Measurements from ENCODE around the gene ICOSLG. TPM values are rescaled to one million over a fixed set of nuclear protein-coding genes. Genes with fewer than 3 reads are reported as not detected.
"Not testable (repeated sequence)": the region's sequence is repeated elsewhere in the genome, so short reads cannot be mapped to it uniquely, and the experiment has no call there.

Gene ICOSLG, protein sequence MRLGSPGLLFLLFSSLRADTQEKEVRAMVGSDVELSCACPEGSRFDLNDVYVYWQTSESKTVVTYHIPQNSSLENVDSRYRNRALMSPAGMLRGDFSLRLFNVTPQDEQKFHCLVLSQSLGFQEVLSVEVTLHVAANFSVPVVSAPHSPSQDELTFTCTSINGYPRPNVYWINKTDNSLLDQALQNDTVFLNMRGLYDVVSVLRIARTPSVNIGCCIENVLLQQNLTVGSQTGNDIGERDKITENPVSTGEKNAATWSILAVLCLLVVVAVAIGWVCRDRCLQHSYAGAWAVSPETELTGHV
- 1 to 10 TPM; 1.1 to 1.7 TPM for total RNA-seq

DNA sequence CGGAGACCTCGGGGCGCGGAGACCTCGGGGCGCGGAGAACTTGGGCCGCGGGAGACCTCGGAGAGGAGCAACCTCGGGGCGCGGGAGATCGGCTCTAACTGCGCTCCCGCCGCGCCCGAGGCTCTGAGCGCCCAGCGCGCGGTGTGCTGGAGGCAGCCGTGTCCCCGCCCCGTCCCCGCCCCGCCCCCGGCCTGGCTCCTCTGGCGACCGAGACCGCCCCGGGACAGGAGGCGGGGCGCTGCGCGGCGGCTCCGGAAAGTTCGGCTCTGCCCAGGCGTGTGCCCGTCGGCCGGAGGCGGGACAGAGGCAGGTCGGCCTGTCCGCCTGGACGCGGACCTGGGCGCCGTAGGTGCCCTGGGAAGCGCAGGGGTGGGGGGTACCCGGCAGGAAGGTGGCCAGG is at the start of gene ICOSLG:
Gene ICOSLG (minus strand): TSS at position 102 of the 400 bp plus-strand sequence. CDS start 126 bp downstream, outside the sequence.
- H3K4me1 Mint-ChIP-seq; H3K27me3 Mint-ChIP-seq; H3K36me3 Mint-ChIP-seq; H3K4me3 Mint-ChIP-seq; H3K9me3 Mint-ChIP-seq (ENCODE audit: low read depth); CTCF ChIA-PET; DNase-seq; H3K27ac Mint-ChIP-seq: not testable (repeated sequence)
- ATAC-seq = peak; percentile 64

DNA sequence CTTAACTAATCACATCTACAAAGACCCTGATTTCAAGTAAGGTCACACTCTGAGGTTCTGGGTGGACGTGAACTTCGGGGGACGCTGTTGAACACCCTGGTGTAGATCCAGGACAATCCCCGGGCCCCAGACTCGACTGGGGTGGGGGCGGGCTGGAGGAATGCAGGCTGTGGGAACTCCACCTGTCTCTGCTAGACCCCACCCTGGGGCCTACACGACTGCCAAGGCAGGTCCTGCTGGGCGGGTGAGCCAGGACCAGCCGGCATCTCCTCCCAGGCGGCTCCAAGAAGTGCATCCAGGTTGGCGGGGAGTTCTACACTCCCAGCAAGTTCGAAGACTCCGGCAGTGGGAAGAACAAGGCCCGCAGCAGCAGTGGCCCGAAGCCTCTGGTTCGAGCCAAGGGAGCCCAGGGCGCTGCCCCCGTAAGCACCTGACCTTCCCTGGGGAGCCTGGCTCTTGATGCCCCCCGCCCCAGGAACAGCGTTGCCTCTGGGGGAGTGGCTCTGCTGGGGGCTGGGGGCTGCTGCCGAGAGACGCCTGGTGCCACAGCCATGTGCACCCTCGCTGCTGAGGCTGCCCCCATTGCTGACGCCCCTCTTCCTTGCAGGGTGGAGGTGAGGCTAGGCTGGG is 48.8 kb upstream of the ICOSLG start:
- Mint-ChIP-seq H3K36me3 (no peaks in the 10 kb centered on the region), H3K9me3 (ENCODE audit: low read depth) (no peaks in the 10 kb centered on the region), H3K4me3 (no peak overlapping the region), H3K27ac (no peak overlapping the region), H3K27me3 (no peaks in the 10 kb centered on the region), H3K4me1 (no peaks in the 10 kb centered on the region)
- ATAC-seq (no peak), DNase-seq (no peak)
- CTCF ChIA-PET = no interaction called here

DNA sequence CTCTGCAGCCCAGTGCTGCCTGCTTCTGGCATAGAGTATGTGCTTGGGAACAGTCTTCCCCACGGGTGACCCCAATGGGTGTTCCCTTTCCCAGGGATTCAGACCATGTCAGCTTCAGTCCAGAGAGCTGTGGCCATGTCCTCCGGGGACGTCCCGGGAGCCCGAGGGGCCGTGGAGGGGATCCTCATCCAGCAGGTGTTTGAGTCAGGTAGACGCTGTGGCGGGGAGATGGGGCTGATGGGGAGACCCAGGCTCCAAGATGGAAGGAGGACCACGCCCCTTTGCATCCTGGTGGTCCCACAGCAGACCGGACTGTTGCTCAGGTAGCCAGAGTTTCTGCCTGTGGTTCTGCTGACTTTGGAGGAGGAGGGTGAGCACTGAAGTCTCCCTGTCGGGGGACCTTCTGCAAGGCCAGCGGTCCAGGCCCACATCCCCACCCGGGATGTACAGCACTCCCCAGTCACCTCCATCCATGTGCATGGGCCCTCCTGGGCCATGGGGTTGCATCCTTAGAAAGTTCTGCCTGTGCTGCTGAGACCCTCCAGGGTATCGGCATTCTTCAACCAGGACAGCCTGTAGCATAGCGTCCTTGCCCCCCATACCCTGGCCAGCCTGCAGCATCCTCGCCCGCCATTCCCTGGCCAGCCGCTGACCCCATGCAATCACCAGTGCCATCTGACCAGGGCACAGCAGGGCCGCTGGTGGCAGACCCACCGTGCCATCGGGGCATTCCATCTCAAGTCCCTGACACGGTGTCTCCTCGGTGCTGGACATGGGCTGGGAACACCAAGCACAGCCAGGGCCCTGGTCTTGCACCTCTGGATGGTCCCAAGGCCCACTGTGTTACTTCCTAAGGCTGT is 47.7 kb upstream of the ICOSLG start:
- CTCF ChIA-PET = interaction anchor here (0.7 kb wide), 1 partner anchor 9 kb away, joined by 3 read pairs; no protein-coding TSS in a partner anchor
- H3K9me3 Mint-ChIP-seq (ENCODE audit: low read depth) = no peaks in the 10 kb centered on the region
- no peaks in the 10 kb centered on the region for H3K36me3 Mint-ChIP-seq
- no peak for DNase-seq
- no peak overlapping the region for H3K27ac Mint-ChIP-seq
- H3K27me3 Mint-ChIP-seq = no peaks in the 10 kb centered on the region
- ATAC-seq = no peak
- no peak overlapping the region for H3K4me3 Mint-ChIP-seq
- H3K4me1 Mint-ChIP-seq = no peaks in the 10 kb centered on the region

DNA sequence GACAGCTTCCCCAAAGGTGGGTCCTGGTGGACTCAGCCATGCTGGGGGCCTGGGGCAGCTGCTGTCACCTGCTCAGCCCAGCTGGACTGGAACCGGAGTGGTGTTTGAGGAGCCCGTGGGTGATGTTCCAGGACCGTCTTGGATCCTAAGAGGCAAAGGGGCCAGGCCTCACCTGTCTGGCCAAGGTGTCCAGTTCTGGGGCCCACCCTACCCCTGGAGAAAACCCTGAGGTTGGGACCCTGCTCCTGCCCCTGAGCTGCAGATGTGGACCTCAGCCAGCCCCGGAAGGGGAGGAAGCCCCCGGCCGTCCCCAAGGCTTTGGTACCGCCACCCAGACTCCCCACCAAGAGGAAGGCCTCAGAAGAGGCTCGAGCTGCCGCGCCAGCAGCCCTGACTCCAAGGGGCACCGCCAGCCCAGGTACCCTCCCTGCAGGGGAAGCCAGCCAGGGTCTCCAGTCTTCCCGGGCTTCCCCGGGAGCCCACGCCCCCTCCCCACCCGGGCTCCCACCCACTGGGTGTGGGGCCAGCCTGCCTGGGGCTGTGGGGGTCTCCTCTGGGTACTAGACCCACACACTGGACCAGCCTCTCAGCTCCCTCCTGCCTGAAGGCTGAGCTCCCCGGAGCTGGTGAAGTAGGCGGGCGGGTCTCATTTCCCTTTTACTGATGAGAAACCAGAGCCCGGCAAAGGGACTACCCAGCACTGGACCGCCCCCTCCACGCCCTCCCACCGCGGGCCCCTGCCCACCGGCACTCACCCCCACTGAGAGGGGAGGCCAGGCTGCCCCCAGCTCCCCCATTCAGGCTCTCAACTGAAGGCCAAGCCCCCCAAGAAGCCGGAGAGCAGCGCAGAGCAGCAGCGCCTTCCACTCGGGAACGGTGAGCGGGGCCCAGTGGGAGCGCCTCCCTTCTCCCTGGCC is 46.2 kb upstream of the ICOSLG start:
- ATAC-seq (no peak), DNase-seq (no peak)
- Mint-ChIP-seq H3K27me3 (no peaks in the 10 kb centered on the region), H3K9me3 (ENCODE audit: low read depth) (no peaks in the 10 kb centered on the region), H3K27ac (no peak overlapping the region), H3K4me3 (no peak overlapping the region), H3K4me1 (no peaks in the 10 kb centered on the region), H3K36me3 (no peaks in the 10 kb centered on the region)
- CTCF ChIA-PET = interaction anchor here (1.0 kb wide), 1 partner anchor 32 kb away, joined by 4 read pairs; no protein-coding TSS in a partner anchor

DNA sequence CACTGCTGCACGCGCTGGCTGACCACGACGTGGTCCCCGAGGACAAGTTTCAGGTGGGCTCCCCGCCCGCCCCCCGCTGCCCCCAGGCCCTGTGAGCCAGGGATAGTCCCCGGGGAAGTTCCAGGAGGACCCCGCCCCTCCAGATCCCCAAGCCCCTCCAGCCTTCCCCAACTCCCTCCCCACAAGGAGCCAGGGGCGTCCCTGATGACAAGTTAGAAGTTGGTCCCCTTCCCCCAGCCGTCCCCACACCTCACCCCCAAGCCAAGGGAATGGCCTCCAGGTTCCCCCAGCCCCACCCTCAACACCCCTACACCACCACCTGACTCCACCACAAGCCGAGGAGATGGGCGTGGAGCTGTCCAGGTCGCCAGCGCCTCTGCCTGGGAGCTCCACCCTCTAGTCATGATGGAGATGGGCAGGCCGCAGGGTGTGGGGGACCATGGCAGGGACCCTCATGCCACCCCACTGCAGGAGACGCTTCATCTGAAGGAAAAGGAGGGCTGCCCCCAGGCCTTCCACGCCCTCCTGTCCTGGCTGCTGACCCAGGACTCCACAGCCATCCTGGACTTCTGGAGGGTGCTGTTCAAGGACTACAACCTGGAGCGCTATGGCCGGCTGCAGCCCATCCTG is 45.5 kb upstream of the ICOSLG start:
- Mint-ChIP-seq H3K27ac (no peak overlapping the region), H3K4me3 (no peak overlapping the region), H3K36me3 (no peaks in the 10 kb centered on the region), H3K27me3 (no peaks in the 10 kb centered on the region), H3K4me1 (no peaks in the 10 kb centered on the region), H3K9me3 (ENCODE audit: low read depth) (no peaks in the 10 kb centered on the region)
- CTCF ChIA-PET = no interaction called here
- no peak for DNase-seq
- ATAC-seq = no peak

DNA sequence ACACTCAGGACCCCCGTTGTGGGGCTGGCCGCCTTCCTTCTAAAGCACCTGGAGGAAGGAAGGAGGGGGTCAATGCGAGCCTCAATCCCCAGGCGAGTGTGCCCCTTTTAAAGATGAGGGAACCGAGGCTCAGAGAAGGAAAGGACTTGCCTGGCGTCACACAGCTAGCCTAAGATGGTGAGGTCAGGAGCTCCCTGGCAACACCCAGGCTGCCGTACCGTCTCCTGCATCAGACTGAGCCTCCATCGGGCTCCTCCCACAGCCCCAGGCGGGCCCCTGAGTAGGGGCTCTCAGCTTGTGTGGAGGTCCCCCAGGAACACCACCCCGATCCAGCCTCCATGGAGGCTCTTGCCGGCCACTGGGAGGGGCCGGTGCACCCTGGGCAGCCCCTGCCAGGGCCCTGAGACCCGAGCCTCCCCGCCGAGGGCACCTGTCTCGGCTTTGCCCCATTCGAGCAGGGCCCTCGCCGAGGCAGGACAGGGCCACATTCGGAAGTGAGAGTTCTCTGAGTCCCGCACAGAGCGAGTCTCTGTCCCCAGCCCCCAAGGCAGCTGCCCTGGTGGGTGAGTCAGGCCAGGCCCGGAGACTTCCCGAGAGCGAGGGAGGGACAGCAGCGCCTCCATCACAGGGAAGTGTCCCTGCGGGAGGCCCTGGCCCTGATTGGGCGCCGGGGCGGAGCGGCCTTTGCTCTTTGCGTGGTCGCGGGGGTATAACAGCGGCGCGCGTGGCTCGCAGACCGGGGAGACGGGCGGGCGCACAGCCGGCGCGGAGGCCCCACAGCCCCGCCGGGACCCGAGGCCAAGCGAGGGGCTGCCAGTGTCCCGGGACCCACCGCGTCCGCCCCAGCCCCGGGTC is 44.6 kb upstream of the ICOSLG start, which contains the start of gene AIRE:
Gene AIRE (plus strand): TSS at position 739 of the 855 bp plus-strand sequence. CDS start 131 bp downstream, outside the sequence.
- CTCF ChIA-PET = no interaction called here
- DNase-seq = no peak
- H3K36me3 Mint-ChIP-seq = no peaks in the 10 kb centered on the region
- no peak within 1 kb of the TSS for H3K27ac Mint-ChIP-seq
- H3K4me3 Mint-ChIP-seq = no peak within 1 kb of the TSS
- no peaks in the 10 kb centered on the region for H3K27me3 Mint-ChIP-seq
- no peak for ATAC-seq
- H3K4me1 Mint-ChIP-seq = no peaks in the 10 kb centered on the region
- H3K9me3 Mint-ChIP-seq (ENCODE audit: low read depth) = no peaks in the 10 kb centered on the region

DNA sequence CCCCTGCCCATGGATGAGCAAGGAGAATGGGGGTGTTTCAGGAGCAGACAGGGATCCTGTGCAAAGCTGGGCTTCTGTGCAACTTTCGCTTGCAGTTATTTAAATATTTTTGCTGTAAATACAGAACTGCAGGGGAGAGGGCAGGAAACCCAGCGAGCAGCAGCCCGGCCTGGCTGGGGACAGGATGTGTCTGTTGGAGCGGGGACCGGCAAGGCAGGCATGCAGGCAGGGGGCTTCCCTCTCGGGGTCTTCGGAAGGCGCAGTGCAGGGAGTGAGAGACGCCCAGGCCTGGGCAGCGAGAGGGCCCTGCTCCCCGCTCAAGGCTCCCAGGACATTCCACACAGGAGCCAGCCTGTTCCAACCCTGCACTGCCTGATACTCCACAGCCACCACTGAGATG is 43.2 kb upstream of the ICOSLG start:
- no peak for ATAC-seq
- Mint-ChIP-seq H3K27ac (no peak overlapping the region), H3K27me3 (no peaks in the 10 kb centered on the region), H3K4me1 (no peaks in the 10 kb centered on the region), H3K9me3 (ENCODE audit: low read depth) (no peaks in the 10 kb centered on the region), H3K4me3 (no peak overlapping the region), H3K36me3 (no peaks in the 10 kb centered on the region)
- no peak for DNase-seq
- CTCF ChIA-PET = no interaction called here

DNA sequence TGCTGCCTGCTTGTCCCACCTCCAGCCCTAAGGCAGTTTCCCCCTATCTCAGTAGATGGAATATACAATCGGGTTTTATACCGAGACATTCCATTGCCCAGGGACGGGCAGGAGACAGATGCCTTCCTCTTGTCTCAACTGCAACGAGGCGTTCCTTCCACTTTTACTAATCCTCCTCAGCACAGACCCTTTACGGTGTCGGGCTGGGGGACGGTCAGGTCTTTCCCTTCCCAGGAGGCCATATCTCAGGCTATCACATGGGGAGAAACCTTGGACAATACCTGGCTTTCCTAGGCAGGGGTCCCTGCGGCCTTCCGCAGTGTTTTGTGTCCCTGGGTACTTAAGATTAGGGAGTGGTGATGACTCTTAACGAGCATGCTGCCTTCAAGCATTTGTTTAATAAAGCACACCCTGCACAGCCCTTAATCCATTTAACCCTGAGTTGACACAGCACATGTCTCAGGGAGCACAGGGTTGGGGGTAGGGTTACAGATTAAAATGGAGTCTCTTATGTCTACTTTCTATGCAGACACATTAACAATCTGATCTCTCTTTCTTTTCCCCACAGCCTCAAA is 42.6 kb upstream of the ICOSLG start:
- H3K9me3 Mint-ChIP-seq (ENCODE audit: low read depth); H3K27ac Mint-ChIP-seq; CTCF ChIA-PET: not testable (repeated sequence)

DNA sequence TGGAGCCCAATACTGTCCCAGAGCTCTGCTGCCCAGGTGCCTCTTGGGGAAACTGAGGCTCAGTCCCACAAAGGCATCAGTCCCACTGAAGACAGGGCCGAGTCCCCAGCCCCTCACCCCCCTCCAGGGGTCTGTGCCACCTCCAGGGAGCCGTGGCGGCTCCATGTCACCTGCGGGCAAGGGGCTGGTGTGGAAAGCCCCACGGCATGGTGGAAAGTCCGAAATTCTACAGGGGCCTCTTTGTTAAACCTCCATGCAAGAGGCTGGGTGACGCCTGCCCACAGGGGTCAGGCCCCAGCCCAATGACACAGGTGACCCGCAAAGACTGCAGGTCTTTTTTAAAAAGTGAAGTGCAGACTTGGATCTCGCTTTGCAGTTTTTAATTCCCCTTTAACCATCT is 41.6 kb upstream of the ICOSLG start:
- no peak for DNase-seq
- Mint-ChIP-seq H3K9me3 (ENCODE audit: low read depth) (no peaks in the 10 kb centered on the region), H3K4me3 (no peak overlapping the region), H3K36me3 (no peaks in the 10 kb centered on the region), H3K4me1 (no peaks in the 10 kb centered on the region), H3K27ac (no peak overlapping the region), H3K27me3 (no peaks in the 10 kb centered on the region)
- ATAC-seq = no peak
- CTCF ChIA-PET = no interaction called here

More for the DNA sequence above, 42.6 kb upstream of the ICOSLG start:
- H3K4me1 Mint-ChIP-seq, DNase-seq, ATAC-seq, H3K4me3 Mint-ChIP-seq, H3K27me3 Mint-ChIP-seq, H3K36me3 Mint-ChIP-seq: not testable (repeated sequence)

DNA sequence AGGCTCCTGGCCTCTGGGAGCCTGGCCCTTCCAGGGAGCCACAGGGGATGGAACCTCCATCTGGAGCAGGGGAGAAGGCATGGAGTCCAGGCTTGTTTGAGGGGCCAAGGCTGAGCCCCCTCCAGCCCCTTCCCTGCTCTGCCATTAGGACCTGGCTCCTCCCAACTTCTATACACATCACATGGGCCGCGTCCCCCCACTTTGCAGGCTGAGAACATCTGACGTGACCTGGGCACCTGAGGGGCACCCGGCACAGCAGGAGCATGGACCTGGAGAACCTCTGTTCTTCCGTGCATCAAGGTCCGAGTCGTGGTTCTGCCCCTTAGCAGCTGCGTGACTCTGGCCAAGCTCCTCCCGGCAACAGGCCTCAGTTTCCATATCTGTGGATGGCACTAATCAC is 41.1 kb upstream of the ICOSLG start:
- no peaks in the 10 kb centered on the region for H3K36me3 Mint-ChIP-seq
- H3K4me3 Mint-ChIP-seq = no peak overlapping the region
- DNase-seq = no peak
- CTCF ChIA-PET = no interaction called here
- H3K4me1 Mint-ChIP-seq = no peaks in the 10 kb centered on the region
- H3K27ac Mint-ChIP-seq = no peak overlapping the region
- H3K27me3 Mint-ChIP-seq = peaks cover 3% of the 10 kb centered on the region
- ATAC-seq = no peak
- no peaks in the 10 kb centered on the region for H3K9me3 Mint-ChIP-seq (ENCODE audit: low read depth)

DNA sequence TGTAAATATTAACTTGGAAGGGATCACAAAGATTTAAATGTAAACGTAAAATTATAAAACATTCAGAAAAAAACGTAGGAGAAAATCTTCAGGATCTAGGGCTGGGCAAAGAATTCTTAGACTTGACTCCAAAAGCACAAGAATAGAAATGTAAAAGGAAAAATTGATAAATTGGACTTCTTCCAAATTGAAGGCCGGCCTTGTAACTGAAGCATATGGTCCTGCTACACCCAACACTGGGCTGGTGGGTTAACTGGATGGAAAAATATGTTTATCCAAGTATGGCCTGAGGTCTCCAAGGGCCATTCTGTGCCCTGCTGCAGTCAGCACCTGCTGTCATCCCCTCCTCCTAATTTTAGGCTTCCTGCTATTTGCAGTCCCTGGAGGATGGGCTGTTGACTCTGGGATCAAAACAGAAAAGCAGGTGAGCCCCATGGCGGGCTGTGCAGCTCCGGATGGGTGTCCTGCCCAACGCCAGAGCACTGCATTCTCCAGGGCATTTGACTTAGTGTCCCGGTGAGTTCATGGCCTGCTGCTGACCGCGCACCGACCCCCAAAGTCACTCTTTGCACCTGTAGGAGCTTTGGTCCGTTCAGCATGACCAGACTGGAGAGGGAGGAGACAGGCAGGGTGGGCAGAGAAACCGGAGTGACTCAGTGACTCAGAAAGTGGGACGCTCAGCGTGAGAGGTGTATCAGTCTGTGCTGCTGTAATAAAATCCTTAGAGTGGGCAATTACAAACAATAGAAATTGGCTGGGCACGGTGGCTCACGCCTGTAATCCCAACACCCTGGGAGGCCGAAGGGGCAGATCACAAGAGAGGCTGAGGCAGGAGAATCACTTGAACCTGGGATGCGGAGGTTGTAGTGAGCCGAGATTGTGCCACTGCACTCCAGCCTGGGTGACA is 38.9 kb upstream of the ICOSLG start:
- H3K36me3 Mint-ChIP-seq = no peaks in the 10 kb centered on the region

More for the DNA sequence above, 38.9 kb upstream of the ICOSLG start:
- DNase-seq = no peak
- no peak for ATAC-seq
- CTCF ChIA-PET = no interaction called here
- Mint-ChIP-seq H3K4me1 (no peaks in the 10 kb centered on the region), H3K27ac (no peak overlapping the region), H3K27me3 (peaks cover 14% of the 10 kb centered on the region), H3K9me3 (ENCODE audit: low read depth) (no peaks in the 10 kb centered on the region), H3K4me3 (no peak overlapping the region)

Data from activated CD8-positive, alpha-beta memory T cell treated with anti-CD3 and anti-CD28 coated beads, Interleukin-2, amount 10 ng/mL, durations not matched to agents 7 days and 5 days (primary cell).